Smooth muscle cell (in vitro differentiated cells): ENCODE measurements around the gene APMAP. TPM values are rescaled to one million over a fixed set of nuclear protein-coding genes. Genes with fewer than 3 reads are reported as not detected.

Experiments
- DNase-seq: peaks from one replicate; lab custom pipeline; 2025; ENCODE audit not compliant: unreplicated experiment; lab: John Stamatoyannopoulos, UW
- H2AFZ ChIP-seq: fragments of 200-600 bp; sonication (generic); 2 replicates; pipeline ENCODE4 v1.6.0; 2016; ENCODE audit warnings: antibody characterized with exemption, low read depth, mild to moderate bottlenecking
- H3F3A ChIP-seq: fragments of 200-600 bp; sonication (generic); 2 replicates; pipeline ENCODE4 v1.6.0; 2017; ENCODE audit warnings: antibody characterized with exemption, low read depth
- H3K27ac ChIP-seq: fragments of 200-600 bp; sonication (generic); 2 replicates; pipeline ENCODE4 v1.5.1; 2016; ENCODE audit warnings: low read depth, mild to moderate bottlenecking
- H3K27me3 ChIP-seq: fragments of 200-600 bp; sonication (generic); 2 replicates; pipeline ENCODE4 v1.6.1; 2016; ENCODE audit warnings: low read depth, mild to moderate bottlenecking
- H3K36me3 ChIP-seq: fragments of 200-600 bp; sonication (generic); 2 replicates; pipeline ENCODE4 v1.5.1; 2016; ENCODE audit warnings: low read depth
- H3K4me1 ChIP-seq: fragments of 200-600 bp; sonication (generic); 2 replicates; pipeline ENCODE4 v1.5.1; 2016; ENCODE audit warnings: low read depth
- H3K4me2 ChIP-seq: fragments of 200-600 bp; sonication (generic); 2 replicates; pipeline ENCODE4 v1.6.0; 2016; ENCODE audit warnings: mild to moderate bottlenecking
- H3K4me3 ChIP-seq: fragments of 200-600 bp; sonication (generic); 2 replicates; pipeline ENCODE4 v1.5.1; 2016; ENCODE audit warnings: mild to moderate bottlenecking
- H3K79me2 ChIP-seq: fragments of 200-600 bp; sonication (generic); 2 replicates; pipeline ENCODE4 v1.6.0; 2016; ENCODE audit warnings: low read depth, mild to moderate bottlenecking
- H3K9ac ChIP-seq: fragments of 200-600 bp; sonication (generic); 2 replicates; pipeline ENCODE4 v1.6.0; 2016; ENCODE audit warnings: low read depth
- H3K9me3 ChIP-seq: fragments of 200-600 bp; sonication (generic); replicated peaks from 2 replicates; pipeline ENCODE4 v1.5.1; 2016; ENCODE audit warnings: low read depth
- H4K20me1 ChIP-seq: fragments of 200-600 bp; sonication (generic); 2 replicates; pipeline ENCODE4 v1.6.0; 2016; ENCODE audit warnings: low read depth
- WGBS: methylation state at CpG from one replicate; pipeline ENCODE4 v1.1.7; 2016; ENCODE audit warnings: low lambda C conversion rate; 5-methylcytosine and 5-hydroxymethylcytosine counted together
- polyA plus RNA-seq: library from polyadenylated mRNA; unstranded; fragments of >200 nt; fragmentation: Nextera tagmentation; extraction: Ambion mirVana; gene quantifications from 2 replicates; pipeline ENCODE4 v1.2.1, GENCODE V29; 2016
- total RNA-seq: library from RNA; depleted of rRNA; stranded (reverse); fragments of >200 nt; gene quantifications from 2 replicates; pipeline ENCODE4 v1.2.3, GENCODE V29; 2014
- TF ChIP-seq, protein P1 (sequence below): fragments of 200-600 bp; sonication (generic); IDR thresholded peaks from 2 replicates; pipeline ENCODE4 v1.5.1; 2017; ENCODE audit warnings: borderline replicate concordance, mild to moderate bottlenecking, antibody characterized with exemption; ENCODE audit not compliant: insufficient read depth, poor library complexity, severe bottlenecking

APMAP gene
- total and polyA plus RNA-seq, 2 experiments from 2014 or later, result 54.4 to 86.9 TPM

DNA sequence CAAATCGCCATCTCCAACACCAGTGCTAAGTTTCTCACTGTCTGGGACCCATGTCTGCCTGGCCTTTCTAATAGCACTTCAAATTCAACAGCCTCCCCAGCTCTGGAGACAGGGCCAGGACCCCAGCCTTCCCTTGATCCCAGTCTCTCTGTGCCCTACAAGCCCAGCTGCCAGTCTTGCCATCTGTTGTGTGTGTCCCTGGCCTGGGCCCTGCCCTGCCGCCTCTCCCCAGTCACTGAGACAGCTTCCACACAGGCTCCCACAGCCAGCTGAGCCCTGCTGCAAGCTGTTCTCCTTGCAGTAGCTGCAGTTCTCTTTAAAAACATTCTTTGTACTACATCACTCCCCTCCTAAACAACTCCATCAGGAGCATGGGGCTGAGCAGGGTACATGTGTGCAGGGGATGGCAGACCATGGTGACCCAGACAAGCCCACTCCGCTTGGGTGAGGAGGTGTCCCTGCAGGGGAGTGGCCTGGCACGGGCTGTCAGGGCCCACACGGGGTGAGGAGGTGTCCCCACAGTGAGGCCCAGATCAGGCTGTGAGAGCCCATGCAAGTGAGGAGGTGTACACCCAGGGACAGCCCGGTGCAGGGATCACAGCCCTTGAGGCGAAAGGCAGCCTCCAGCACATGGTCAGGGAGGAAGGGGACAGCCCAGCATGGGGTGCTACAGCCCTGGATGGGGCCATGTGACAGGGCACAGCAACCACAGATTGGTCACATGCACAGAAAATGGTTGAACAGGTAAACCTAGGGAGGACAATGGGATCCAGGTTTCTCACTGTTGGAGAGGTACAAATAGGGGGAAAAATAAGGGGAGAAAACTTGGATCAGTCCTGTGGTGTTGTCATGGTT, 27.3 kb downstream of the APMAP start:
- Histone ChIP-seq H3K27me3 (no peaks in the 10 kb centered on the region), H3K4me3 (no peak overlapping the region), H3K4me1 (no peaks in the 10 kb centered on the region), H3K4me2 (no peak overlapping the region), H3K36me3 (no peaks in the 10 kb centered on the region), H3F3A (no peaks in the 10 kb centered on the region), H2AFZ (no peak overlapping the region), H3K27ac (no peak overlapping the region), H3K9ac (no peak overlapping the region), H3K79me2 (no peaks in the 10 kb centered on the region), H4K20me1 (no peaks in the 10 kb centered on the region), H3K9me3 (no peaks in the 10 kb centered on the region)
- no peak for DNase-seq
- TF ChIP-seq, protein P1, sequence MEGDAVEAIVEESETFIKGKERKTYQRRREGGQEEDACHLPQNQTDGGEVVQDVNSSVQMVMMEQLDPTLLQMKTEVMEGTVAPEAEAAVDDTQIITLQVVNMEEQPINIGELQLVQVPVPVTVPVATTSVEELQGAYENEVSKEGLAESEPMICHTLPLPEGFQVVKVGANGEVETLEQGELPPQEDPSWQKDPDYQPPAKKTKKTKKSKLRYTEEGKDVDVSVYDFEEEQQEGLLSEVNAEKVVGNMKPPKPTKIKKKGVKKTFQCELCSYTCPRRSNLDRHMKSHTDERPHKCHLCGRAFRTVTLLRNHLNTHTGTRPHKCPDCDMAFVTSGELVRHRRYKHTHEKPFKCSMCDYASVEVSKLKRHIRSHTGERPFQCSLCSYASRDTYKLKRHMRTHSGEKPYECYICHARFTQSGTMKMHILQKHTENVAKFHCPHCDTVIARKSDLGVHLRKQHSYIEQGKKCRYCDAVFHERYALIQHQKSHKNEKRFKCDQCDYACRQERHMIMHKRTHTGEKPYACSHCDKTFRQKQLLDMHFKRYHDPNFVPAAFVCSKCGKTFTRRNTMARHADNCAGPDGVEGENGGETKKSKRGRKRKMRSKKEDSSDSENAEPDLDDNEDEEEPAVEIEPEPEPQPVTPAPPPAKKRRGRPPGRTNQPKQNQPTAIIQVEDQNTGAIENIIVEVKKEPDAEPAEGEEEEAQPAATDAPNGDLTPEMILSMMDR, result no peak
- 96% methylated on average over 7 of the region's 7 CpGs for WGBS

DNA sequence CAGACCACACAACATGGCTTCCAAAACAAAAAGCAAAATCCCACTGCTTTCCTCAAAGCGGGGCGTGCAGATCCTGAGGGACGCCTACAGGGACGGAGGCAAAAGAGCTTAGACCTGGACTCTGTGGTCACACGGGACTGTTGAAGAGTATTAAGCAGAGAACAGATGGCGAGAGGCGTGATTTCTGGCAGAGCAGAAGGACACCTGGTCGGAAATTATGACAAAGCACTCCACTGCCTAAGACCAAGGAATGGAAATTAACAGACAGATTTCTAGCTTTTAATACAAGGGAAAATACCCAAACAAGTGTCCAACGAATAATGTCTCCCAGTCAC, 28.1 kb downstream of the APMAP start:
- no peaks in the 10 kb centered on the region for H3K27me3 ChIP-seq
- no peaks in the 10 kb centered on the region for H3K9me3 ChIP-seq
- H3F3A ChIP-seq, result no peaks in the 10 kb centered on the region
- H3K79me2 ChIP-seq, result no peaks in the 10 kb centered on the region
- H3K36me3 ChIP-seq, result no peaks in the 10 kb centered on the region
- H3K9ac ChIP-seq, result no peak overlapping the region
- DNase-seq, result no peak
- 97% methylated on average over 9 of the region's 9 CpGs for WGBS
- TF ChIP-seq, protein P1, result no peak
- no peak overlapping the region for H3K4me2 ChIP-seq
- H3K4me1 ChIP-seq, result no peaks in the 10 kb centered on the region
- H4K20me1 ChIP-seq, result no peaks in the 10 kb centered on the region
- H3K27ac ChIP-seq, result no peak overlapping the region
- no peak overlapping the region for H2AFZ ChIP-seq
- no peak overlapping the region for H3K4me3 ChIP-seq

DNA sequence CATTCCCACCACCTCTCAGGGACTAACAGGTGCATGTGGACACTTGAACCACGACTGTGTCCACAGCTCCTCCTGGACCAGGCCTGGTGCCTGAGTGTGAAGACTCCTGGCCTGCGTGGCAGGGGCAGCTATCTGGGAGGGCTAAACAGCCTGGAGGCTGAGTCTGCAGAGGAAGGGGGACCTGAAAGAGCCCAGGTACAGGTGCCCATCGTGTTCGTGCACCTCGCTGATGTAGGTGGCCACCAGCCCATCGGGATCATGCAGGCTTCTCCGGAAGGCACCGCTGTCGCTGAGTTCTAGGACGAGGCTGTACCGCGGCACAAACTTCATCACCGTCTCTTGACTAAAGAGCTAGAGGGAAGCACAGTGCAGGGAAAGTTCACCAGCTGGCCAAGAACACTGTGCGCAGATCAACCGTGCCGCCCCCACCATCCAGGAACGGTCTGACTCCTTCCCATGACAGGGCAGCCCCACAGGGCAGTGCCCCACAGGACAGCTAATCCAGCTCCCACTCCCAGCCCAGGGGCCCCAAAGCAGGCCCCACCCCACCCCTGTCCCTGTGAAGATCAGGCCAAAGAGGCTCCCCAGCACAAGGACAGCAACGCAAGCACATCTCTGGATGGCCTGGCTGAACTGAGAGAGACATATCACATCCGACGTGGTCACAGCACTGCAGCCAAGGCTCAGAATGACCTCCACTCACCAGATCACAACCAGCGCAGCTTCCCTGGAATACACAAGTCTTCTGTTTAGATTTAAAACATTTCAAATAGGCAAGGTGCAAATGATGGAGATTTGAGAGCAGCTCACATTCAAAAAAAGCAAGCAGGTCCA, 28.7 kb downstream of the APMAP start:
- Histone ChIP-seq H3K9ac (no peak overlapping the region), H3F3A (no peaks in the 10 kb centered on the region), H3K27me3 (no peaks in the 10 kb centered on the region), H3K9me3 (no peaks in the 10 kb centered on the region), H3K27ac (no peak overlapping the region), H3K4me1 (no peaks in the 10 kb centered on the region), H3K79me2 (no peaks in the 10 kb centered on the region), H3K4me3 (no peak overlapping the region), H3K36me3 (no peaks in the 10 kb centered on the region), H3K4me2 (no peak overlapping the region), H2AFZ (no peak overlapping the region), H4K20me1 (no peaks in the 10 kb centered on the region)
- TF ChIP-seq, protein P1, result no peak
- no peak for DNase-seq
- WGBS, result 98% methylated on average over 21 of the region's 21 CpGs
